Measurements from ENCODE around the gene P2RY13. TPM values are rescaled to one million over a fixed set of nuclear protein-coding genes. Genes with fewer than 3 reads are reported as not detected.
A peak's percentile ranks its signal among the peaks of the same experiment; 100 is the strongest.

P2RY13 gene
- total and polyA plus RNA-seq, 2 donors: 2.2 to 4.8 TPM

GRCh38 chr3:151276687-151277042 is 52.7 kb downstream of the P2RY13 start:
- Histone ChIP-seq H3K9me3 (ENCODE audit: control insufficient read depth in 2 of 2, insufficient read depth in 1 of 2, low read length in 1 of 2) (no peaks in the 10 kb centered on the region), H3K27me3 (ENCODE audit: control insufficient read depth in 2 of 2, insufficient read depth in 1 of 2, low read length in 1 of 2) (no peaks in the 10 kb centered on the region), H3K4me1 (ENCODE audit: control insufficient read depth in 2 of 2, insufficient read depth in 2 of 2, low read length in 2 of 2) (peaks cover 3 to 37% of the 10 kb centered on the region in 2 donors), H3K27ac (ENCODE audit: low read depth in 1 of 2, low read length in 1 of 2) (no peak overlapping the region), H3K4me3 (ENCODE audit: low read length in 2 of 2) (no peak overlapping the region), H3K36me3 (ENCODE audit: control insufficient read depth in 2 of 2, insufficient read depth in 2 of 2, low read length in 1 of 2) (no peaks in the 10 kb centered on the region)
- DNase-seq (ENCODE audit: low read depth in 6 of 9, low spot score in 9 of 9): peak in 1 of 9 donors; percentile 54
- 67% methylated on average over 6 of the region's 6 CpGs for WGBS

Other genes with a start within 250 kb of the P2RY13 start
- 1.7 TPM for gene MED12L, start 243.9 kb downstream of the P2RY13 start, total RNA-seq
- gene MED12L, start 243.9 kb downstream of the P2RY13 start, polyA plus RNA-seq: 0.30 TPM
- 20.6 TPM for gene GPR171, start 126.3 kb downstream of the P2RY13 start, total RNA-seq
- 42.6 TPM for gene GPR171, start 126.3 kb downstream of the P2RY13 start, polyA plus RNA-seq
- 8.2 TPM for gene P2RY14, start 51.0 kb downstream of the P2RY13 start, total RNA-seq
- 2.1 TPM for gene P2RY14, start 51.0 kb downstream of the P2RY13 start, polyA plus RNA-seq
- 4.0 TPM for gene GPR87, start 12.7 kb downstream of the P2RY13 start, total RNA-seq
- gene GPR87, start 12.7 kb downstream of the P2RY13 start, polyA plus RNA-seq: 20.8 TPM
- 2.9 TPM for gene P2RY12, start 55.2 kb upstream of the P2RY13 start, total RNA-seq
- 0.59 TPM for gene P2RY12, start 55.2 kb upstream of the P2RY13 start, polyA plus RNA-seq
- 1.9 TPM for gene IGSF10, start 131.5 kb upstream of the P2RY13 start, total RNA-seq
- gene IGSF10, start 131.5 kb upstream of the P2RY13 start, polyA plus RNA-seq: 0.48 TPM